Measurements from ENCODE around the gene USP34.

- TF ChIP-seq POLR2A (IDR thresholded peaks at IDR 0.05; ENCODE audit: extremely low read depth, insufficient read length) (no peak), CTCF (IDR thresholded peaks at IDR 0.05; ENCODE audit: low read depth, low read length) (no peak), MAX (IDR thresholded peaks at IDR 0.05; ENCODE audit: low read depth, low read length) (no peak)
Measured at GRCh38 chr2:61512768-61513398, 42.0 kb upstream of the USP34 start.

Measured in NB4 (cell line).